Uterus (tissue), 2 donors: ENCODE measurements around the gene DNTT.

Experiments
- CTCF ChIP-seq, 4 experiments: fragments of 200-600 bp in 2 of 4; fragments of 450-650 bp in 2 of 4; sonication (generic) in 2 of 4; IDR thresholded peaks; one replicate each; pipeline ENCODE4 v1.5.1; 2016 to 2019; ENCODE audit warnings: antibody characterized with exemption in 4 of 4, mild to moderate bottlenecking in 2 of 4, moderate library complexity in 1 of 4
- POLR2A ChIP-seq, 2 donors: fragments of 450-650 bp; IDR thresholded peaks; one replicate each; pipeline ENCODE4 v1.6.1; 2016; ENCODE audit warnings: antibody characterized with exemption in 2 of 2, mild to moderate bottlenecking in 1 of 2, moderate library complexity in 1 of 2

- TF ChIP-seq CTCF (IDR thresholded peaks at IDR 0.05) (no peak), POLR2A (IDR thresholded peaks at IDR 0.05) (no peak)
These were observed 46.3 kb upstream of the DNTT start for GRCh38 chr10:96257944-96258343.
